Activated CD4-positive, alpha-beta memory T cell treated with anti-CD3 and anti-CD28 coated beads, Interleukin-2, amount 10 ng/mL, durations not matched to agents 7 days and 5 days (primary cell): Measurements from ENCODE around the gene ABCC3. TPM values are rescaled to one million over a fixed set of nuclear protein-coding genes. Genes with fewer than 3 reads are reported as not detected.
"Not testable (repeated sequence)": the region's sequence is repeated elsewhere in the genome, so short reads cannot be mapped to it uniquely, and the experiment has no call there.

Experiments used
- CTCF ChIA-PET: fragments of 350-600 bp; sonication (Branson Sonifier 250); formaldehyde crosslinking; loops from one replicate; lab custom pipeline; 2021; ENCODE audit warnings: antibody characterized with exemption, inconsistent platforms; lab: Charles Lee
- POLR2A ChIA-PET: fragments of 350-600 bp; sonication (Branson Sonifier 250); formaldehyde crosslinking; loops from one replicate; lab custom pipeline; 2021; ENCODE audit warnings: antibody characterized with exemption; lab: Charles Lee
- DNase-seq: peaks from one replicate; pipeline ENCODE4 v3.0.0-alpha.2; 2020
- H3K27ac Mint-ChIP-seq: one replicate; pipeline ENCODE4 v1.8.0; 2021; ENCODE audit warnings: mild to moderate bottlenecking, mixed read lengths
- H3K27me3 Mint-ChIP-seq: one replicate; pipeline ENCODE4 v1.8.0; 2021; ENCODE audit warnings: mixed read lengths
- H3K36me3 Mint-ChIP-seq: one replicate; pipeline ENCODE4 v1.8.0; 2021; ENCODE audit warnings: low read depth, mixed read lengths
- H3K4me1 Mint-ChIP-seq: one replicate; pipeline ENCODE4 v1.8.0; 2021; ENCODE audit warnings: mixed read lengths
- H3K4me3 Mint-ChIP-seq: one replicate; pipeline ENCODE4 v1.8.0; 2021; ENCODE audit warnings: mild to moderate bottlenecking, mixed read lengths
- H3K9me3 Mint-ChIP-seq: one replicate; pipeline ENCODE4 v1.8.0; 2021; ENCODE audit warnings: mixed read lengths
- total RNA-seq, 2 experiments: library from RNA; stranded (reverse); gene quantifications; one replicate each; pipeline ENCODE4 v1.2.3, GENCODE V29; 2021

ABCC3 gene
- total RNA-seq, 2 experiments from 2014 or later = 0.25 TPM; not detected in 1

- no peak overlapping the region for H3K27ac Mint-ChIP-seq
- CTCF ChIA-PET = no interaction called here
Observed at GRCh38 chr17:50668025-50668837, 33.5 kb downstream of the ABCC3 start.

GRCh38 chr17:50668838-50669581, 34.3 kb downstream of the ABCC3 start:
- CTCF ChIA-PET = no interaction called here
- Mint-ChIP-seq H3K9me3 (no peaks in the 10 kb centered on the region), H3K4me3 (no peak overlapping the region), H3K27ac (no peak overlapping the region), H3K4me1 (peaks cover 6% of the 10 kb centered on the region), H3K36me3 (no peaks in the 10 kb centered on the region), H3K27me3 (peaks cover 2% of the 10 kb centered on the region)
- POLR2A ChIA-PET = no interaction called here
- DNase-seq = no peak

More at GRCh38 chr17:50668025-50668837, 33.5 kb downstream of the ABCC3 start:
- Mint-ChIP-seq H3K27me3 (peaks cover 3% of the 10 kb centered on the region), H3K4me1 (peaks cover 10% of the 10 kb centered on the region), H3K9me3 (no peaks in the 10 kb centered on the region), H3K36me3 (no peaks in the 10 kb centered on the region), H3K4me3 (no peak overlapping the region)
- POLR2A ChIA-PET = no interaction called here
- no peak for DNase-seq

- no peaks in the 10 kb centered on the region for H3K9me3 Mint-ChIP-seq
Observed at GRCh38 chr17:50672071-50672470, 37.4 kb downstream of the ABCC3 start.

GRCh38 chr17:50672831-50673551, 38.3 kb downstream of the ABCC3 start:
- DNase-seq = no peak
- Mint-ChIP-seq H3K27me3 (peaks cover 4% of the 10 kb centered on the region), H3K36me3 (no peaks in the 10 kb centered on the region), H3K4me1 (peaks cover 3% of the 10 kb centered on the region), H3K27ac (no peak overlapping the region), H3K9me3 (no peaks in the 10 kb centered on the region), H3K4me3 (no peak overlapping the region)
- ChIA-PET POLR2A (no interaction called here), CTCF (interaction anchor here (1.4 kb wide), 1 partner anchor 21 kb away, joined by 4 read pairs; no protein-coding TSS in a partner anchor)

More at GRCh38 chr17:50672071-50672470, 37.4 kb downstream of the ABCC3 start:
- H3K4me1 Mint-ChIP-seq = peaks cover 6% of the 10 kb centered on the region
- no peak overlapping the region for H3K4me3 Mint-ChIP-seq
- no peak overlapping the region for H3K27ac Mint-ChIP-seq
- ChIA-PET CTCF (interaction anchor here (1.0 to 1.4 kb wide), 2 partner anchors 22 to 41 kb away, joined by 3 to 4 read pairs; no protein-coding TSS in a partner anchor), POLR2A (no interaction called here)
- H3K36me3 Mint-ChIP-seq = no peaks in the 10 kb centered on the region
- H3K27me3 Mint-ChIP-seq = peaks cover 4% of the 10 kb centered on the region
- DNase-seq = no peak

- no peaks in the 10 kb centered on the region for H3K36me3 Mint-ChIP-seq
- H3K4me1 Mint-ChIP-seq = no peaks in the 10 kb centered on the region
- H3K4me3 Mint-ChIP-seq = no peak overlapping the region
- H3K27ac Mint-ChIP-seq = no peak overlapping the region
- peaks cover 12% of the 10 kb centered on the region for H3K27me3 Mint-ChIP-seq
- ChIA-PET CTCF (interaction anchor here (1.8 kb wide), 1 partner anchor 49 kb away, joined by 3 read pairs; no protein-coding TSS in a partner anchor), POLR2A (no interaction called here)
- DNase-seq = no peak
- no peaks in the 10 kb centered on the region for H3K9me3 Mint-ChIP-seq
Observed at GRCh38 chr17:50675190-50675589, 40.5 kb downstream of the ABCC3 start.

- no peak for DNase-seq
- ChIA-PET CTCF (interaction anchor here (1.8 kb wide), 1 partner anchor 49 kb away, joined by 3 read pairs; no protein-coding TSS in a partner anchor), POLR2A (no interaction called here)
- no peaks in the 10 kb centered on the region for H3K9me3 Mint-ChIP-seq
- no peak overlapping the region for H3K27ac Mint-ChIP-seq
- no peaks in the 10 kb centered on the region for H3K4me1 Mint-ChIP-seq
- no peak overlapping the region for H3K4me3 Mint-ChIP-seq
- peaks cover 16% of the 10 kb centered on the region for H3K27me3 Mint-ChIP-seq
- no peaks in the 10 kb centered on the region for H3K36me3 Mint-ChIP-seq
Observed at GRCh38 chr17:50675627-50676026, 40.9 kb downstream of the ABCC3 start.

GRCh38 chr17:50676065-50676975, 41.6 kb downstream of the ABCC3 start:
- H3K9me3 Mint-ChIP-seq = no peaks in the 10 kb centered on the region
- H3K4me1 Mint-ChIP-seq = peaks cover 4% of the 10 kb centered on the region
- H3K27ac Mint-ChIP-seq = no peak overlapping the region
- no peak overlapping the region for H3K4me3 Mint-ChIP-seq
- ChIA-PET CTCF (no interaction called here), POLR2A (no interaction called here)
- H3K36me3 Mint-ChIP-seq = no peaks in the 10 kb centered on the region
- peaks cover 21% of the 10 kb centered on the region for H3K27me3 Mint-ChIP-seq
- DNase-seq = no peak

- Mint-ChIP-seq H3K4me3 (no peak overlapping the region), H3K27me3 (peaks cover 34% of the 10 kb centered on the region), H3K9me3 (no peaks in the 10 kb centered on the region), H3K4me1 (peaks cover 10% of the 10 kb centered on the region), H3K36me3 (no peaks in the 10 kb centered on the region), H3K27ac (no peak overlapping the region)
- no peak for DNase-seq
- ChIA-PET CTCF (no interaction called here), POLR2A (no interaction called here)
Observed at GRCh38 chr17:50677851-50678375, 43.2 kb downstream of the ABCC3 start.

GRCh38 chr17:50679008-50679544, 44.4 kb downstream of the ABCC3 start:
- Mint-ChIP-seq H3K36me3 (no peaks in the 10 kb centered on the region), H3K27me3 (peaks cover 34% of the 10 kb centered on the region), H3K4me1 (peaks cover 10% of the 10 kb centered on the region), H3K27ac (no peak overlapping the region), H3K9me3 (no peaks in the 10 kb centered on the region), H3K4me3 (no peak overlapping the region)
- DNase-seq = no peak
- CTCF ChIA-PET = interaction anchor here (0.6 kb wide), 1 partner anchor 26 kb away, joined by 3 read pairs; no protein-coding TSS in a partner anchor
- POLR2A ChIA-PET = no interaction called here

GRCh38 chr17:50680126-50680525, 45.4 kb downstream of the ABCC3 start:
- H3K36me3 Mint-ChIP-seq = no peaks in the 10 kb centered on the region
- DNase-seq = no peak
- no peaks in the 10 kb centered on the region for H3K9me3 Mint-ChIP-seq
- ChIA-PET CTCF (interaction anchor here (0.7 to 1.4 kb wide), 2 partner anchors 38 to 51 kb away, joined by 3 to 4 read pairs; no protein-coding TSS in a partner anchor), POLR2A (no interaction called here)
- no peak overlapping the region for H3K27ac Mint-ChIP-seq
- H3K4me1 Mint-ChIP-seq = peaks cover 10% of the 10 kb centered on the region
- H3K27me3 Mint-ChIP-seq = peaks cover 33% of the 10 kb centered on the region
- H3K4me3 Mint-ChIP-seq = no peak overlapping the region

GRCh38 chr17:50680543-50681262, 46.0 kb downstream of the ABCC3 start:
- POLR2A ChIA-PET, DNase-seq, H3K27ac Mint-ChIP-seq, H3K4me1 Mint-ChIP-seq, H3K4me3 Mint-ChIP-seq, H3K36me3 Mint-ChIP-seq, H3K9me3 Mint-ChIP-seq: not testable (repeated sequence)
- CTCF ChIA-PET = interaction anchor here (0.7 to 1.4 kb wide), 2 partner anchors 37 to 52 kb away, joined by 3 to 4 read pairs; no protein-coding TSS in a partner anchor
- H3K27me3 Mint-ChIP-seq = peaks cover 32% of the 10 kb centered on the region
